Superior temporal gyrus (tissue), 1 donor: ENCODE measurements around the gene MED15.
A peak's percentile ranks its signal among the peaks of the same experiment; 100 is the strongest.

ENCODE experiments used
- DNase-seq: peaks from one replicate; pipeline ENCODE4 v3.0.0-alpha.2; 2016; ENCODE audit errors: extremely low spot score

The MED15 gene

GRCh38 chr22:20551805-20552442, 44.5 kb downstream of the MED15 start:
- DNase-seq: peak; percentile 80

DNA sequence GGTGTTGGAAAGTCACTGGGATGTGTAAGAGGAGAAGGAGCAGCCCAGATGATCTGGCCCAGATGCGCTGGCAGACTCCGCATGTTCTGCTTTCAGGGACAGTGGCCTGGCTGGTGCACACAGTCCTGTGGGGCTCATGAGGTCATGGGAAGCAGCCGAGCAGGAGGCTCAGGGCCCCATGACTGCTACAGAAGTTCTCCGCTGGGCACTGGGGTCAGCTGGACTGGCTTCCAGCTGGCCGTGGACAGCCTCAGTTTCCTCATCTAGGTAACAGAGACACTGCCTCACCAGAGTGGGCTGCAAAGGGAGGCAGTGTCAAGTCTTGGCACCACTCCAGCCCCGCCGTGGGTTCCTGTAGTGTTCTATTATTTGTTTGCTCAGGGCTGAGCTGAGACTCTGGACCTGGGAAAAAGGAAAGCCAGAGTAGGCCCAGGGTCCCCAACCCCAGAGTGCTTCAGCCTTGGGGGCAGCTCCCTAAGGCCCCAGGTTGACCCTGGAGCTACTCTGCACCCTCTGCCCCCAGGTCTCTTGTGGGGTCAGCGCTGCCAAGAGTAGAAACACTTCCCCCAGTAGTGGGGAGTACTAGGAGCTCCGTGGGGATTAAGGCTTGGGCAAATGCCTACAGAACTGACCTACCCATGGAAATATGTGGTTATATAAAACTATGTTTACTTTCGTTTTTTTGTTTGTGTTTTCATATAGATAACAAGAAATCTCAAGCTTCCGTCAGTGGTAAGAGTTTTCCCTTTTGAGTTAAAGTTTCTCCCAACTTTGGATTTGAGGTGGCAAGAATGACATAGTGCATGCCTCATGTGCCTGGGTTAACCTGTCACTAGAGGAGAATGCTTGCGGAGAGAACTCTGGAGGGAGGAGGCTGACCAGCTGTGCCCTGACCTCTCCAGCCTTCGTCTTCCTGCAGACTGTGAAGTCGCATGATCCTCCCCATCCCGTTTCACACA, 45.3 kb downstream of the MED15 start:
- no peak for DNase-seq

- no peak for DNase-seq
Measured at GRCh38 chr22:20553947-20554741, 46.7 kb downstream of the MED15 start.

DNA sequence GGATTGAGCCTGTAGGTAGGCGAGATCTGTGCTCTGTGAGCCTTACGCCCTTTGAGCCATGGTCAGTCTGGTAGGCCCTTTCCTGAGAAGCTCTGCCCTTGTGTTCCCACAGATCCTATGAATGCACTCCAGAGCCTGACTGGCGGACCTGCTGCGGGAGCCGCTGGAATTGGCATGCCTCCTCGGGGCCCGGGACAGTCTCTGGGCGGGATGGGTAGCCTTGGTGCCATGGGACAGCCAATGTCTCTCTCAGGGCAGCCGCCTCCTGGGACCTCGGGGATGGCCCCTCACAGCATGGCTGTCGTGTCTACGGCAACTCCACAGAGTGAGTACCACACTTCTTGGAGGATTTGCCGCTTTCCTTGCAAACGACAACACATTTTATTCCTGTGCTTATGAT, 47.4 kb downstream of the MED15 start:
- no peak for DNase-seq

- DNase-seq: no peak
Measured at GRCh38 chr22:20558534-20558933, 51.1 kb downstream of the MED15 start.

- DNase-seq: no peak
Measured at GRCh38 chr22:20559174-20559760, 51.9 kb downstream of the MED15 start.

- DNase-seq: no peak
Measured at GRCh38 chr22:20560716-20561115, 53.3 kb downstream of the MED15 start.

DNA sequence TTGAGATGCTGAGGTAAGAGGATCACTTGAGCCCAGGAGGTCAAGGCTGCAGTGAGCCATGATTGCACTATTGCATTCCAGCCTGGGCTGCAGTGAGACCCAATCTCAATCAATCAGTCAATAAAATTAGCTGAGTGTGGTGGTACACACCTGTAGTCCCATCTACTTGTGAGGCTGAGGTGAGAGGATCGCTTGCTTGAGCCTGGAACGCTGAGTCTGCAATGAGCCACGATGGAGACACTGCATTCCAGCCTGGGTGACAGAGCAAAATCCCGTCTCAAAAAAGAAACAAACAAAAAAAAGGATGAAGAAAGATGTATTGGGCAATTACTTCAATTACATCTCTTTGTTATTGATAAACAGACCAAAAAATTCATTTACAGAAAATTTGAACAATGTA, 54.5 kb downstream of the MED15 start:
- DNase-seq: no peak

GRCh38 chr22:20562607-20563465, 55.4 kb downstream of the MED15 start:
- no peak for DNase-seq

DNA sequence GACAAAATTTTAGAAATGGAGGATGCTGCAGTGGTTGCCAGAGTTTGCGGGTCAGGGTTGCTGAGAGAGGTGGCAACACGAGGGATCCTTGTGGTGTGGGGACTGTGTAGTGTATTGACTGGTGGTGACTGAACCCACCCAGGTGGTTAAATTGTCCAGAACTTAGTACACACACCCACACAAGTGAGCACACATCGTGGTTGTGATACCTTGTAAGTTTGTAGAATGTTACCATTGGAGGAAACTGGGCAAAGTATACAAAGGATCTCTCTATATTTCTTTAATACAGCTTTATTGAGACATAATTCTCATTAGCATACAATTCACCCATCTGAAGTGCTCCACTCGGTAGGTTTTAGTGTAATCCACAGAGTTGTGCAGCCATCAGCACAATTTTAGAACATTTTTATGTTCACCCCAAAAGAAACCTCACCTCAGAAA, 56.1 kb downstream of the MED15 start:
- DNase-seq: no peak

GRCh38 chr22:20563941-20564371, 56.5 kb downstream of the MED15 start:
- no peak for DNase-seq

DNA sequence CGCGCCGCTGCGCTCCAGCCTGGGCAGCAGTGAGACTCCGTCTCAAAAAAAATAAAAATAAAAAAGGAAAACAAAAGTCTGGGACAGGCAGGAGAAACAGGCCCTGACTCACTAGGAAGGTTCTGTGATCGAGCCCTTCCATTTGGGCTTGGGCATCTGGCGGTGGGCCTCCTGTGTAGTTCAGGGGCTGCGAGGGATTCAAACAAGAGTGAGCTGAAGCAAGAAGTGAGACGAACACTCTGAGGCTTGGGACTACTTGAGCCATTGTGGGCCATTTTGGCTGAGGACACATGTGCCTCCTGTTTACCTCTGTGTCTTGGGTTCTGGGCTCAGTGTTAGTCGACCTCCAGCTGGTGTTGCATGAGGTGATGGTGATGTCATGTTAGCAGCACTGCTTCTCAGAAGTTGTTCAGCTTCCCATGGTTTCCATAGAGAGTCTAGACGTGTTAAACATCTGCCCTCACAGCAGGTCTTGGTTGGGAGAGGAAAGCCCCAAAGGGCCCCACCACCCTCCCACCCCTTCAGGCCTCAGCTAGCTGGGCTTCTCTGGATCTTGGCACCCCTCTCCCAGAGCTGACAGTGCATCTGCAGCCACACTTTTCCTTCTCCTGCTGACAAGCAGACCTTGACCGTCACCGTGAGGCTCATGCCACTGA, 57.8 kb downstream of the MED15 start:
- no peak for DNase-seq

GRCh38 chr22:20565761-20566160, 58.4 kb downstream of the MED15 start:
- no peak for DNase-seq

- DNase-seq: no peak
Measured at GRCh38 chr22:20566420-20567260, 59.2 kb downstream of the MED15 start.

DNA sequence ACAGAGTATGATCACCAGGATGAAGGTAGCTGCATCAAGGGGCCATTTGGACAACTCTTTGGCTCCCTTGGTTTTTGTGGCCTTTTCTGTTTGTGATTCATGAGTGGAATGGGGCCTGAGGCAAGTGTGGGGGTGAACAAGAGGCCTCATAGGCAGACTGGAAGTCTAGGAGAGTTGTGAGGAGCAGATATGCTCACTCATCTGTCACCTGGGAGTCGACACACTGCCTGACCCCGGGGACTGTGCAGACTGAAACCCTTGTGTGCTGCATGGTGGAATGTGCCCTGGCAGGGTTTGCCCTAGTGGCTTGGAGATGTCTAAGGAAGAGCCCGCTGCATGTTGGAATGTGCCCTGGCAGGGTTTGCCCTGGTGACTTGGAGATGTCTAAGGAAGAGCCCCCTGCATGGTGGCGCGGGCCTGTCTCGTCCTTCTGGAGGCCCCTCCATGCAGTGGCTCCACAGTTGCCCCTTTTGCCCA, 60.0 kb downstream of the MED15 start:
- DNase-seq: no peak

DNA sequence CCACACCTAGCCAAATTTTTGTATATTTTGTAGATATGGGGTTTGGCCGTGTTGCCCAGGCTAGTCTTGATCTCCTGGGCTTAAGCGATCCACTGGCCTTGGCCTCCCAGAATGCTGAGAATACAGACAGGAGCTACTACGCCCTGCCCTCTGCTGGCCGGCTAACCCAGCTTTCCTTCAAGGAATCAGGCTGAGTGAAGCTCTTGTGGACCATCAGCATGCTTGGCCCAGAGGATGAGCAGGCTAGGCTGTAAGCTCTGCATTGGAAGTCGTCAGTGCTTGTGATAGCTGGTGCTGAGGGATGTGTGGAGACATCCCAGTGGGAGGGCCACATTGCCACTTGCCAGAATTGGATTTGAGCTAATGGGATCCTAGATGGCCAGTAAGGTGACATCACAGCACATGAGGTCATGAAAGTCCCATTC, 60.6 kb downstream of the MED15 start:
- no peak for DNase-seq

DNA sequence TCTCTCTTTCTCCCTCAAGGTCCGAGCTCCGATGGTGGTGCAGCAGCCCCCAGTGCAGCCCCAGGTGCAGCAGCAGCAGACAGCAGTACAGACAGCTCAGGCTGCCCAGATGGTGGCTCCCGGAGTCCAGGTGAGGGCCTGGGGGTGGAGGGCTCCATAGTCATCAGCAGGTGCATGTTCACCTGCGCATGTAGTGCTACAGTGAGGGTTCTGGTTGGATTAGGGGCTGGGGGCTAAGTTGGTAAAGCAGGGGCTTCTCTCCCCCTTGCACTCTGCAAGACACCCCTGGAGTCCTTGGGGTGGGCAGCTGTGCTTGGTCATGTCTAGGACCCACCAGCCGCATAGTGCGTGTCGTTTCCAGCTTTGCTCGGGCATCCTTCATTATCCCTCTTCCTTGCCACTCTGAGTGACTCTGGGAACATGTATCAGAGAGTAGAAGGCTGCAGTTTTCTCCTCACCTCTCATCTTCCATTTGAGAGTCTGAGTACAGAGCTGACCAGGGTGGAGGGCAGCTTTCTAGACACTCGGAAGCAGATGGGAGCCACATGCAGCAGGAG, 61.2 kb downstream of the MED15 start:
- DNase-seq: no peak
